ENCODE data around the gene LPIN2. TPM values are rescaled to one million over a fixed set of nuclear protein-coding genes. Genes with fewer than 3 reads are reported as not detected.

The LPIN2 gene
- total and polyA plus RNA-seq, 2 of the 13 experiments (the other 11 are each of a cell fraction or from before 2014, with no cell fraction given) = 46.0 to 119 TPM

- no peak for TF ChIP-seq AGO1 (IDR thresholded peaks at IDR 0.05; ENCODE audit: low read depth, low read length, poor library complexity, severe bottlenecking)
- no peak for TF ChIP-seq ZNF460 (CRISPR knock-in tag; IDR thresholded peaks at IDR 0.05; ENCODE audit: borderline replicate concordance)
- TF ChIP-seq HIVEP1 (CRISPR knock-in tag; IDR thresholded peaks at IDR 0.05) = no peak
- TF ChIP-seq ZNF235 (CRISPR knock-in tag; IDR thresholded peaks at IDR 0.05; ENCODE audit: borderline replicate concordance) = no peak
These were observed 41.8 kb upstream of the LPIN2 start (continued) for GRCh38 chr18:3054780-3055179.

- no peak overlapping the region for H3K27ac ChIP-seq (ENCODE audit: extremely low read length, insufficient read depth, low read length)
- DNase-seq (ENCODE audit: low spot score) = no peak
- H3K9ac ChIP-seq (ENCODE audit: insufficient read depth, low read depth, low read length) = no peak overlapping the region
- peaks cover 96% of the 10 kb centered on the region for H3K4me1 ChIP-seq (ENCODE audit: insufficient read depth, low read length)
- FAIRE-seq = no peak
- H3K4me3 ChIP-seq (replicated peaks in 1 of 3; ENCODE audit: insufficient read depth in 1 of 3, low read depth in 2 of 3, low read length in 3 of 3) = no peak overlapping the region
- POLR2A ChIA-PET = interaction anchor here (1.4 kb wide), 1 partner anchor 69 kb away, joined by 3 read pairs; no protein-coding TSS in a partner anchor
- no peaks in the 10 kb centered on the region for H3K9me3 ChIP-seq (ENCODE audit: low read length)
- H4K20me1 ChIP-seq (ENCODE audit: insufficient read depth, low read length) = no peaks in the 10 kb centered on the region
- no peak overlapping the region for H2AFZ ChIP-seq (ENCODE audit: low read length)
- intact Hi-C loops (cut with micrococcal nuclease; ENCODE audit: unreplicated experiment) (no loop called here), in situ Hi-C loops (cut with HindIII; ENCODE audit: extremely low pct_ligation_motif_present, low pct_unique_long_range_greater_than_20kb) (loop anchor here (25.0 kb wide), 1 partner anchor 408 kb away; the partner anchor contains the start of gene TGIF1)
- no peak overlapping the region for H3K4me2 ChIP-seq (ENCODE audit: low read depth, low read length)
- 94% methylated on average over 6 of the region's 6 CpGs for WGBS (ENCODE audit: low lambda C conversion rate)
- H3K27me3 ChIP-seq (ENCODE audit: control insufficient read depth in 1 of 2, insufficient read depth in 2 of 2, low read length in 2 of 2) = no peaks in the 10 kb centered on the region
- ATAC-seq = no peak
- CTCF ChIA-PET (ENCODE audit: low intra/inter-chr PET ratio, low total read pairs) = no interaction called here
- no peaks in the 10 kb centered on the region for H3K79me2 ChIP-seq (ENCODE audit: insufficient read depth, low read length)
- no peaks in the 10 kb centered on the region for H3K36me3 ChIP-seq (replicated peaks in 1 of 2; ENCODE audit: control insufficient read depth in 1 of 2, insufficient read depth in 2 of 2, low read length in 2 of 2)
- no TSS peak for BruUV-seq (replicated peaks)
- TF ChIP-seq FOSL1 (CRISPR knock-in tag; IDR thresholded peaks at IDR 0.05; ENCODE audit: borderline replicate concordance) (no peak), MTA1 (CRISPR knock-in tag; IDR thresholded peaks at IDR 0.05; ENCODE audit: borderline replicate concordance) (no peak), RARA (CRISPR knock-in tag; IDR thresholded peaks at IDR 0.05) (0 out of 2 replicates have a peak, but pooled peaks have one; percentile 18), ZNF253 (CRISPR knock-in tag; IDR thresholded peaks at IDR 0.05; ENCODE audit: borderline replicate concordance) (no peak), MIER2 (CRISPR knock-in tag; IDR thresholded peaks at IDR 0.05) (no peak), CC2D1A (CRISPR knock-in tag; IDR thresholded peaks at IDR 0.05) (no peak), KLF9 (CRISPR knock-in tag; IDR thresholded peaks at IDR 0.05; ENCODE audit: low read depth) (no peak), FLYWCH1 (CRISPR knock-in tag; IDR thresholded peaks at IDR 0.05) (no peak), TEAD3 (CRISPR knock-in tag; optimal IDR thresholded peaks at IDR 0.05; ENCODE audit: borderline replicate concordance) (peak; percentile 71), ZNF207 (IDR thresholded peaks at IDR 0.05; ENCODE audit: borderline replicate concordance) (no peak), RCOR2 (CRISPR knock-in tag; IDR thresholded peaks at IDR 0.05) (0 out of 2 replicates have a peak, but pooled peaks have one; percentile 66), HNRNPL (IDR thresholded peaks at IDR 0.05; ENCODE audit: low read depth, low read length) (no peak), ZNF558 (CRISPR knock-in tag; IDR thresholded peaks at IDR 0.05; ENCODE audit: borderline replicate concordance) (no peak), SALL1 (CRISPR knock-in tag; IDR thresholded peaks at IDR 0.05) (no peak), ZMYM4 (CRISPR knock-in tag; IDR thresholded peaks at IDR 0.05) (peak; percentile 40; the same call in 1 of the 2 replicates), GATA4 (IDR thresholded peaks at IDR 0.05; ENCODE audit: borderline replicate concordance, low read depth) (no peak), ZMYM3 (CRISPR knock-in tag; IDR thresholded peaks at IDR 0.05) (peak; percentile 84), ZNF292 (CRISPR knock-in tag; IDR thresholded peaks at IDR 0.05; ENCODE audit: borderline replicate concordance, low read depth) (no peak), PPARG (CRISPR knock-in tag; conservative IDR thresholded peaks at IDR 0.05) (peak; percentile 41; the same call in 1 of the 2 replicates), NFYC (CRISPR knock-in tag; IDR thresholded peaks at IDR 0.05) (no peak), SIX1 (CRISPR knock-in tag; IDR thresholded peaks at IDR 0.05; ENCODE audit: borderline replicate concordance) (no peak), ZNF350 (CRISPR knock-in tag; IDR thresholded peaks at IDR 0.05; ENCODE audit: borderline replicate concordance, low read depth) (no peak), SETDB1 (CRISPR knock-in tag; IDR thresholded peaks at IDR 0.05; ENCODE audit: borderline replicate concordance) (no peak), KDM1A (CRISPR knock-in tag; IDR thresholded peaks at IDR 0.05) (peak; percentile 75; the same call in 1 of the 2 replicates), ELF1 (CRISPR knock-in tag; IDR thresholded peaks at IDR 0.05) (no peak)
These were observed 41.3 kb upstream of the LPIN2 start for GRCh38 chr18:3054214-3054613.

Data from HepG2 (cell line).